HEK293 (cell line): ENCODE data around the gene MALAT1.

Experiments used
- CTCF ChIA-PET: fragments of 350-600 bp; formaldehyde crosslinking; extraction: SDS; loops from one replicate; lab custom pipeline; 2021; ENCODE audit warnings: antibody characterized with exemption; lab: Yijun Ruan, JAX
- POLR2A ChIA-PET: fragments of 300-600 bp; formaldehyde crosslinking; extraction: SDS; loops from one replicate; lab custom pipeline; 2020; ENCODE audit warnings: antibody characterized with exemption, inconsistent platforms; lab: Yijun Ruan, JAX
- H3K27ac ChIP-seq: fragments of 200-500 bp; sonication (Bioruptor generic); 2 replicates; pipeline ENCODE4 v1.5.1; 2014; ENCODE audit warnings: low read depth, low read length, control low read depth, inconsistent platforms; ENCODE audit errors: extremely low read depth
- H3K36me3 ChIP-seq, 2 experiments: fragments of 200-500 bp in 1 of 2; sonication (Bioruptor generic) in 1 of 2; 1 replicate in 1 of 2; 2 replicates in 1 of 2; pipeline ENCODE4 v1.5.1; 2014 to 2017; ENCODE audit warnings: inconsistent platforms in 2 of 2, low read length in 2 of 2; ENCODE audit not compliant: control insufficient read depth in 2 of 2, insufficient read depth in 1 of 2
- H3K4me1 ChIP-seq: fragments of 200-500 bp; sonication (Bioruptor generic); 2 replicates; pipeline ENCODE4 v1.5.1; 2014; ENCODE audit warnings: mild to moderate bottlenecking, low read length, inconsistent platforms; ENCODE audit not compliant: control insufficient read depth, insufficient read depth
- H3K4me3 ChIP-seq: 2 replicates; pipeline ENCODE4 v1.5.1; 2011; ENCODE audit warnings: low read depth, mild to moderate bottlenecking, control low read depth, low read length, moderate library complexity
- H3K9me3 ChIP-seq: fragments of 200-500 bp; sonication (Bioruptor generic); 2 replicates; pipeline ENCODE4 v1.5.1; 2014; ENCODE audit warnings: low read depth, low read length, inconsistent platforms; ENCODE audit not compliant: control insufficient read depth, insufficient read depth
- BCL11A ChIP-seq: fragments of 450-650 bp; formaldehyde crosslinking; IDR thresholded peaks from 2 replicates; pipeline ENCODE4 v1.5.1; 2016; ENCODE audit warnings: low read depth, missing biosample characterization, missing genetic modification characterization
- GLIS1 ChIP-seq: fragments of 450-650 bp; formaldehyde crosslinking; IDR thresholded peaks from 2 replicates; pipeline ENCODE4 v1.5.1; 2016; ENCODE audit warnings: missing biosample characterization, missing genetic modification characterization
- KLF16 ChIP-seq: fragments of 450-650 bp; formaldehyde crosslinking; IDR thresholded peaks from 2 replicates; pipeline ENCODE4 v1.5.1; 2017; ENCODE audit warnings: missing biosample characterization, missing genetic modification characterization
- TSHZ1 ChIP-seq: fragments of 450-650 bp; formaldehyde crosslinking; IDR thresholded peaks from 2 replicates; pipeline ENCODE4 v1.5.1; 2016; ENCODE audit warnings: missing biosample characterization, missing genetic modification characterization, borderline replicate concordance
- WT1 ChIP-seq: fragments of 450-650 bp; formaldehyde crosslinking; IDR thresholded peaks from 2 replicates; pipeline ENCODE4 v1.5.1; 2016; ENCODE audit warnings: missing biosample characterization, missing genetic modification characterization
- ZBTB17 ChIP-seq: fragments of 450-650 bp; formaldehyde crosslinking; IDR thresholded peaks from 2 replicates; pipeline ENCODE4 v1.5.1; 2016; ENCODE audit warnings: missing biosample characterization, missing genetic modification characterization
- ZBTB21 ChIP-seq: fragments of 450-650 bp; formaldehyde crosslinking; IDR thresholded peaks from 2 replicates; pipeline ENCODE4 v1.5.1; 2017; ENCODE audit warnings: missing biosample characterization, missing genetic modification characterization
- ZFHX2 ChIP-seq: fragments of 450-650 bp; formaldehyde crosslinking; conservative IDR thresholded peaks from 2 replicates; pipeline ENCODE4 v1.5.1; 2016; ENCODE audit warnings: missing biosample characterization, missing genetic modification characterization
- ZNF121 ChIP-seq: fragments of 450-650 bp; formaldehyde crosslinking; IDR thresholded peaks from 2 replicates; pipeline ENCODE4 v1.5.1; 2016; ENCODE audit warnings: missing biosample characterization, missing genetic modification characterization
- ZNF132 ChIP-seq: fragments of 450-650 bp; formaldehyde crosslinking; IDR thresholded peaks from 2 replicates; pipeline ENCODE4 v1.5.1; 2017; ENCODE audit warnings: missing biosample characterization, missing genetic modification characterization, borderline replicate concordance
- ZNF302 ChIP-seq: fragments of 450-650 bp; formaldehyde crosslinking; IDR thresholded peaks from 2 replicates; pipeline ENCODE4 v1.5.1; 2016; ENCODE audit warnings: missing biosample characterization, missing genetic modification characterization, low read depth
- ZNF311 ChIP-seq: fragments of 450-650 bp; formaldehyde crosslinking; IDR thresholded peaks from 2 replicates; pipeline ENCODE4 v1.5.1; 2017; ENCODE audit warnings: missing biosample characterization, missing genetic modification characterization, borderline replicate concordance
- ZNF366 ChIP-seq: fragments of 450-650 bp; formaldehyde crosslinking; conservative IDR thresholded peaks from 2 replicates; pipeline ENCODE4 v1.5.1; 2016; ENCODE audit warnings: missing biosample characterization, missing genetic modification characterization
- ZNF510 ChIP-seq: fragments of 450-650 bp; formaldehyde crosslinking; IDR thresholded peaks from 2 replicates; pipeline ENCODE4 v1.5.1; 2018; ENCODE audit warnings: mild to moderate bottlenecking, missing genetic modification characterization, missing biosample characterization; ENCODE audit not compliant: insufficient replicate concordance
- ZNF600 ChIP-seq: fragments of 450-650 bp; formaldehyde crosslinking; IDR thresholded peaks from 2 replicates; pipeline ENCODE4 v1.5.1; 2016; ENCODE audit warnings: missing biosample characterization, missing genetic modification characterization
- ZNF624 ChIP-seq: fragments of 450-650 bp; formaldehyde crosslinking; IDR thresholded peaks from 2 replicates; pipeline ENCODE4 v1.5.1; 2017; ENCODE audit warnings: missing biosample characterization, missing genetic modification characterization
- ZNF664 ChIP-seq: fragments of 450-650 bp; formaldehyde crosslinking; IDR thresholded peaks from 2 replicates; pipeline ENCODE4 v1.5.1; 2016; ENCODE audit warnings: missing biosample characterization, missing genetic modification characterization
- ZSCAN23 ChIP-seq: fragments of 450-650 bp; formaldehyde crosslinking; IDR thresholded peaks from 2 replicates; pipeline ENCODE4 v1.5.1; 2016; ENCODE audit warnings: missing biosample characterization, missing genetic modification characterization
- TF ChIP-seq, protein P1 (sequence below): fragments of 450-650 bp; formaldehyde crosslinking; optimal IDR thresholded peaks from 2 replicates; pipeline ENCODE3; 2016; ENCODE audit warnings: missing biosample characterization, mild to moderate bottlenecking, missing genetic modification characterization
- TF ChIP-seq, protein P2 (sequence below): fragments of 450-650 bp; formaldehyde crosslinking; IDR thresholded peaks from 2 replicates; pipeline ENCODE4 v1.5.1; 2016; ENCODE audit warnings: missing biosample characterization, missing genetic modification characterization, borderline replicate concordance
- TF ChIP-seq, protein P3 (sequence below): fragments of 450-650 bp; formaldehyde crosslinking; IDR thresholded peaks from 2 replicates; pipeline ENCODE4 v1.5.1; 2017; ENCODE audit warnings: missing biosample characterization, missing genetic modification characterization

The MALAT1 gene

GRCh38 chr11:65487467-65488272 is 11.2 kb upstream of the MALAT1 start (continued):
- TF ChIP-seq ZBTB21 (tag by site-specific recombination), result 0 out of 2 replicates have a peak, but pooled peaks have one; percentile 11
- no peak for TF ChIP-seq TSHZ1 (tag by site-specific recombination)
- peak; percentile 92 for TF ChIP-seq ZNF664 (tag by site-specific recombination)
- no peak for TF ChIP-seq WT1 (tag by site-specific recombination)

DNA sequence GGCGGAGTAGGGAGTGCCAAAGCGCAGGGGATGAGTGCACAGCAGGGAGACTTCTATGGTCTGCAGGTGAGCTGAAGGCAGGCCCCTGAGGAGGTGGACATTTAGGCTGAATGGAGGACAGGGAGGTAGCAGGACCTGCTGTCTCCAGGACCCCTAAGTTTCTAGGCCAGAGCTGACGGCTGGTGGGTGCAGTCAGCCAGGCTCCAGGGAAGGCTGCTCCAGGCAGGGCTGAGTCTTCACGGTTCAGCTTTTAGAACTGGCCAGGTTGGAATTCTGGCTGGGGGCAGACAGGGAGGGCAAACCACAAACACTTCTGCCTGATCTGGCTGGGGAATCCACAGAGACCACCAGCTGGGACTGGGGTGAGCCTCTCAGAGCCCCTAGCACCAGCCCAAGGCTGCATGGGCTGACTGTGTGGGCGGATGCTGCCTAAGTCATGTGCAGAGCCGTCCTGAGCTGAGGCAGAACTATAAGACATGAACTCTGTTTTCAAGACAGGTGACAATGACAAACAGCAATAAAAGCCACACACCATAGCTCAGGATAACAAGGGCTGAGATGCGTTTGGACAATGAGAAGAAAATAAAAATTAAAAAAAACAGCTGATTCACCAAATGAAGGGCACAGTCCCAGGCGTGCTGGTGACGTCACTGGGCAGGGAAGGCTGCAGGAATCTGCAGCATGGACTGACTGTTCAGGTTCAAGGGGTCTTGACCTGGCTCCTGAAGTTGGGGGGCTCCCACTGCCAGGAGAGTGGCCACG is 10.4 kb upstream of the MALAT1 start:
- Histone ChIP-seq H3K4me1 (peaks cover 37% of the 10 kb centered on the region), H3K36me3 (no peaks in the 10 kb centered on the region), H3K27ac (peak overlapping the region; percentile 72), H3K4me3 (no peak overlapping the region), H3K9me3 (no peaks in the 10 kb centered on the region)
- ChIA-PET POLR2A (interaction anchor here (0.6 to 28.2 kb wide), 6 partner anchors 11 to 366 kb away, joined by 3 to 1129 read pairs (median 36); partner anchors contain the start of genes MALAT1 and NEAT1), CTCF (interaction anchor here (1.0 to 4.3 kb wide), 8 partner anchors 9 to 72 kb away, joined by 3 to 17 read pairs (median 5); partner anchors contain the start of gene MALAT1)
- TF ChIP-seq ZNF302 (tag by site-specific recombination), result no peak
- TF ChIP-seq ZNF311, result no peak
- TF ChIP-seq ZNF132, result no peak
- TF ChIP-seq, protein P1, sequence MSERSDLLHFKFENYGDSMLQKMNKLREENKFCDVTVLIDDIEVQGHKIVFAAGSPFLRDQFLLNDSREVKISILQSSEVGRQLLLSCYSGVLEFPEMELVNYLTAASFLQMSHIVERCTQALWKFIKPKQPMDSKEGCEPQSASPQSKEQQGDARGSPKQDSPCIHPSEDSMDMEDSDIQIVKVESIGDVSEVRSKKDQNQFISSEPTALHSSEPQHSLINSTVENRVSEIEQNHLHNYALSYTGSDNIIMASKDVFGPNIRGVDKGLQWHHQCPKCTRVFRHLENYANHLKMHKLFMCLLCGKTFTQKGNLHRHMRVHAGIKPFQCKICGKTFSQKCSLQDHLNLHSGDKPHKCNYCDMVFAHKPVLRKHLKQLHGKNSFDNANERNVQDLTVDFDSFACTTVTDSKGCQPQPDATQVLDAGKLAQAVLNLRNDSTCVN (tag by site-specific recombination), result no peak
- TF ChIP-seq ZNF624 (tag by site-specific recombination), result no peak
- no peak for TF ChIP-seq ZNF121 (tag by site-specific recombination)
- TF ChIP-seq KLF16 (tag by site-specific recombination), result no peak
- no peak for TF ChIP-seq ZNF366 (tag by site-specific recombination)
- 0 out of 2 replicates have a peak, but pooled peaks have one; percentile 30 for TF ChIP-seq ZBTB21 (tag by site-specific recombination)
- TF ChIP-seq, protein P2, sequence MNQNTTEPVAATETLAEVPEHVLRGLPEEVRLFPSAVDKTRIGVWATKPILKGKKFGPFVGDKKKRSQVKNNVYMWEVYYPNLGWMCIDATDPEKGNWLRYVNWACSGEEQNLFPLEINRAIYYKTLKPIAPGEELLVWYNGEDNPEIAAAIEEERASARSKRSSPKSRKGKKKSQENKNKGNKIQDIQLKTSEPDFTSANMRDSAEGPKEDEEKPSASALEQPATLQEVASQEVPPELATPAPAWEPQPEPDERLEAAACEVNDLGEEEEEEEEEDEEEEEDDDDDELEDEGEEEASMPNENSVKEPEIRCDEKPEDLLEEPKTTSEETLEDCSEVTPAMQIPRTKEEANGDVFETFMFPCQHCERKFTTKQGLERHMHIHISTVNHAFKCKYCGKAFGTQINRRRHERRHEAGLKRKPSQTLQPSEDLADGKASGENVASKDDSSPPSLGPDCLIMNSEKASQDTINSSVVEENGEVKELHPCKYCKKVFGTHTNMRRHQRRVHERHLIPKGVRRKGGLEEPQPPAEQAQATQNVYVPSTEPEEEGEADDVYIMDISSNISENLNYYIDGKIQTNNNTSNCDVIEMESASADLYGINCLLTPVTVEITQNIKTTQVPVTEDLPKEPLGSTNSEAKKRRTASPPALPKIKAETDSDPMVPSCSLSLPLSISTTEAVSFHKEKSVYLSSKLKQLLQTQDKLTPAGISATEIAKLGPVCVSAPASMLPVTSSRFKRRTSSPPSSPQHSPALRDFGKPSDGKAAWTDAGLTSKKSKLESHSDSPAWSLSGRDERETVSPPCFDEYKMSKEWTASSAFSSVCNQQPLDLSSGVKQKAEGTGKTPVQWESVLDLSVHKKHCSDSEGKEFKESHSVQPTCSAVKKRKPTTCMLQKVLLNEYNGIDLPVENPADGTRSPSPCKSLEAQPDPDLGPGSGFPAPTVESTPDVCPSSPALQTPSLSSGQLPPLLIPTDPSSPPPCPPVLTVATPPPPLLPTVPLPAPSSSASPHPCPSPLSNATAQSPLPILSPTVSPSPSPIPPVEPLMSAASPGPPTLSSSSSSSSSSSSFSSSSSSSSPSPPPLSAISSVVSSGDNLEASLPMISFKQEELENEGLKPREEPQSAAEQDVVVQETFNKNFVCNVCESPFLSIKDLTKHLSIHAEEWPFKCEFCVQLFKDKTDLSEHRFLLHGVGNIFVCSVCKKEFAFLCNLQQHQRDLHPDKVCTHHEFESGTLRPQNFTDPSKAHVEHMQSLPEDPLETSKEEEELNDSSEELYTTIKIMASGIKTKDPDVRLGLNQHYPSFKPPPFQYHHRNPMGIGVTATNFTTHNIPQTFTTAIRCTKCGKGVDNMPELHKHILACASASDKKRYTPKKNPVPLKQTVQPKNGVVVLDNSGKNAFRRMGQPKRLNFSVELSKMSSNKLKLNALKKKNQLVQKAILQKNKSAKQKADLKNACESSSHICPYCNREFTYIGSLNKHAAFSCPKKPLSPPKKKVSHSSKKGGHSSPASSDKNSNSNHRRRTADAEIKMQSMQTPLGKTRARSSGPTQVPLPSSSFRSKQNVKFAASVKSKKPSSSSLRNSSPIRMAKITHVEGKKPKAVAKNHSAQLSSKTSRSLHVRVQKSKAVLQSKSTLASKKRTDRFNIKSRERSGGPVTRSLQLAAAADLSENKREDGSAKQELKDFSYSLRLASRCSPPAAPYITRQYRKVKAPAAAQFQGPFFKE, result no peak
- no peak for TF ChIP-seq ZBTB17
- 0 out of 2 replicates have a peak, but pooled peaks have one; percentile 13 for TF ChIP-seq BCL11A (tag by site-specific recombination)
- TF ChIP-seq, protein P3, sequence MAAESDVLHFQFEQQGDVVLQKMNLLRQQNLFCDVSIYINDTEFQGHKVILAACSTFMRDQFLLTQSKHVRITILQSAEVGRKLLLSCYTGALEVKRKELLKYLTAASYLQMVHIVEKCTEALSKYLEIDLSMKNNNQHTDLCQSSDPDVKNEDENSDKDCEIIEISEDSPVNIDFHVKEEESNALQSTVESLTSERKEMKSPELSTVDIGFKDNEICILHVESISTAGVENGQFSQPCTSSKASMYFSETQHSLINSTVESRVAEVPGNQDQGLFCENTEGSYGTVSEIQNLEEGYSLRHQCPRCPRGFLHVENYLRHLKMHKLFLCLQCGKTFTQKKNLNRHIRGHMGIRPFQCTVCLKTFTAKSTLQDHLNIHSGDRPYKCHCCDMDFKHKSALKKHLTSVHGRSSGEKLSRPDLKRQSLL (tag by site-specific recombination), result no peak
- no peak for TF ChIP-seq ZSCAN23
- no peak for TF ChIP-seq ZNF510 (tag by site-specific recombination)
- TF ChIP-seq ZFHX2 (tag by site-specific recombination), result peak; percentile 68
- peak; percentile 50 for TF ChIP-seq GLIS1 (tag by site-specific recombination)
- TF ChIP-seq ZNF600, result peak; percentile 74
